Cardiac septum (tissue), 1 donor: ENCODE results near the gene NDRG4. TPM values are rescaled to one million over a fixed set of nuclear protein-coding genes. Genes with fewer than 3 reads are reported as not detected.

Experiments
- DNase-seq: peaks from one replicate; pipeline ENCODE4 v3.0.0-alpha.2; 2020; ENCODE audit warnings: low spot score
- intact Hi-C: fragments of 100-400 bp; cut with DNase I; formaldehyde crosslinking; loops from one replicate; pipeline ENCODE4 v1.14.0; 2022
- total RNA-seq: library from RNA; stranded (reverse); fragmentation: NEBNext Ultra II Directional; extraction: Animal tissue kit (Norgen Biotek cat#: 25700); gene quantifications from one replicate; pipeline ENCODE4 v1.2.1, GENCODE V29; 2021
- donor health status: DM: no; HTN: no; CAD: no.

NDRG4 gene
- total RNA-seq, 1 donor from 2014 or later = 607 TPM

DNA sequence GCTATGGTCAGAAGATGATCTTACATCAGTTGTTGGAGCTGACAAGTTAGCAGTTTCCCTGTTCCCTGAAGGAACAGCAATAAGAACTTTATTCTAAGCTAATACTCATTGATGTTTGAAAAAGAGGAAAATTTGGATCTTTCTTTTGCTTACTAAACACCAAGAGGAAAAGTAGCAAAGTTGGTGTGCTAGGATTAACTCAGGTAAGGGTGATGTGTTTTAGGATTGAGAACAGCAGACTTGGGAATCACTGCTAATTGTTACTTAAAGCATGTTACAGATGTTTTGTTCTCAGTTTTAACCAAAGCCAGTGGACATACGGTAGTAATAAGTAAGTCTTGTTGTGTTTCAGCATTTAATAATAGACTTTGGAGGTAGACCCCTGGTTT is 19.0 kb downstream of the NDRG4 start:
- intact Hi-C loops = loop anchor here (5.0 kb wide), 1 partner anchor 108 kb away; the partner anchor contains the start of gene CNOT1
- DNase-seq = no peak

DNA sequence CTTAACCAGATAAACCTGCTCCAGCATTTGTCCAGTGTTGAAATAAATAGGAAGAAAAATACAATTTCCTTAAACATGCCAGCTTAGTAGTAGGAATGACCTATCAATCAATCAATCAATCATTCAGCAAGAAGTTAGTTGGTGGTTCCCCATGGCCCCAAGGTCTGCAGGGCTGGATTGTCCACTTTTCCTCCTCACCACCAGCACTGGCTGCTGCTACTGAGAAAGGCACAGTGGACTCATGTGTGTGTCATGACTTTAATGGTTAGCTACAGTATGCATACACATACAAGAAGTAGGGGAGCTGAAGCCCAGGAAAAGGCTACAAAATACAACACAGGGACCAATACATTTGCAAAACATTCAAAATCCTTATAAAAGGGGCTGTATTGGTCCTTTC is 19.8 kb downstream of the NDRG4 start:
- intact Hi-C loops = loop anchor here (5.0 kb wide), 1 partner anchor 108 kb away; the partner anchor contains the start of gene CNOT1
- no peak for DNase-seq

DNA sequence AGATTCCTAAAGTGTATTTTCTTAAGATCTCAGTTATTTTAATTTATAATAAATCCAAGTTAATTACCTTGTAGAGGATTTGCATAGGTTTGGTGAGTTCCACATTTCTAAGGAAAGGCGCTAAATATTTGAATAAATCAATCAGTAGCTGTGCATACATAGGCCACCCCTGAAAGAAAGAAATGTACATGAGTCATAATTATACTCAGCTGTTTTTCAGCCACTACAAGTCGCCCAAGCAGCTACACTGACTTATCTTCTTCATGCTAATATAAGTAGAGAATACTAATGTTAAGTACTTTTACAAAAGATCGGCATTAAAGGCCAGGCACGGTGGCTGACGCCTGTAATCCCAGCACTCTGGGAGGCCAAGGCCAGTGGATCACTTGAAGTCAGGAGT is 30.2 kb downstream of the NDRG4 start:
- intact Hi-C loops = no loop called here
- DNase-seq = no peak

DNA sequence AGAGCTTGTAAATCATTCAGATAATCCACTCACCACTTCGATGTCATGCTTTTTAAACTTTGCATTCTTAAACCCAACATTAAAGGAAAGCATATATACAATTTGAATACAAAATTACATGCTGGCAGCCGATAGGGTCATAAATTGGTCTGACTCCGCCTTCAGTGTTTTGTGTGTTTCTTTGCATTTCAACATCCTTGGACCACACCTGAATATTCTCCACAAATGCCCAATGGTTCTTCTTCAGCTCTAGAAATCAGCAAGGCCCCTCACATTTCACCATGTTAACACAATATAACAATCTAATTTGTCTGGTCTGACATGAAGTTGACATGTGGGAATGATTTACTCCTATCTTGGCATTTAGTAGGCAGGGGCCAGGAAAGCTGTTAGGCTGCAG is 32.5 kb downstream of the NDRG4 start:
- no peak for DNase-seq
- intact Hi-C loops = no loop called here

DNA sequence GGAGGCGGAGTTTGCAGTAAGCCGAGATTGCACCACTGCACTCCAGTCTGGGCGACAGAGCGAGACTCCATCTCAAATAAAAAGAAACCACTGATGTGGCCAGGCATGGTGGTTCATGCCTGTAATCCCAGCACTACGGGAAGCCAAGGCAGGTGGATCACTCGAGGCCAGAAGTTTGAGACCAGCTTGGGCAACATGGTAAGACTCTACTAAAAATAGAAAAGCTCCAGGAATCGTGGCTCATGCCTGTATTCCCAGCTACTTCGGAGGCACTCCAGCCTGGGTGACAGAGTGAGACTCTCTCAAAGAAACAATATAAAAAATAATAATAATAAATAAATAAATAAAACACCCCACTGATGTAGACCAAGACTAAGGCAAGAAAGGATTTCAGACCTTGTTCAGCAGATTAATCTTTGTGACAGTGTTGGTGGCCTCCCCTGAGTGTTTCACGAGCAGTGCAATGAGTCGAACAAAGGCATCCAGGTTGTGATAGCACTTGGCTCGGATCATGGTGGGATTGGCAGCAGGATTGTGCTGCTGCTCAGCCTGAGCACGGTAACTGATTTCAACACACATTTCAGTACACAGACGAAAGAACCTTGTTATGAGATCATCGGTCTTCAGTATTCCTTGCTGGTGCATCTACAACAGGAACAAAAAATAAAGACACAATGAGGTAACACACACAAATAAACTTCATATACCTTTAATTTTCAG is 34.0 kb downstream of the NDRG4 start:
- intact Hi-C loops = no loop called here
- DNase-seq = no peak

DNA sequence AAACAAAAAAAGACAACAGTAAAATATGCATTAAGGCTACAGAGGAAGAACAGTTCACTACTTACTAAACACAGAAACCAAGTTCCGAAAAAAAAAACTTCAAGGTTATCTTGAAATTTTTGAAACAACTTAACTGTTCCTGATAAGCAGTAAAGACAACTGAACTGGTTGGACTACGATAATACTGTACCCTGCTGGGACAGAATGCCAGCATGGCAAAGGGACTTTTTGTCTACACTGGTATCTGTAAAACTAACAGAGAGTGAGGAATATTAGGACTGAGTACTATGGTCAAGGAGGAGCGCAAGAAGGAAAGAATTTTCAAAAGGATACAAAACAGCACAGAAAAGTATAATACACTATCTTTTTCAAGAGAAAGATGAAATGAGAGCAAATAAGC is 35.2 kb downstream of the NDRG4 start:
- no peak for DNase-seq

DNA sequence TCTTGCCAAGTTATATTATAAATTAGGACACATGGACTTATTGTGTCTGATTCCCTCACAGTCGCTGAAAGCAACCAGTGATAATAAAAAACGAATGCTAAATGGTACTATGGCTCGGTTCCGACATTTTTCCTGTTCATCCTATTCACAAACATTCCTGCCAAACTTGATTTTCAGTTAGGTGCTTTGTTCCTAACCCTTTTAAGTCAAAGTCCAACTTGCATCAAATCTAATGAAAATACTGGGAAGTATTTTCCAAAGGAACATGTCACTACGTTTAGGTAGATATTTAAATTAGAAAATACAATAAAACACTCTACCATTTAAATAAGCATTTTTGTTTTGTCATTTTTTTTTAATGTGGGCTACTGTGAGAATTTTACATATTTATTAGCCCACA is 36.3 kb downstream of the NDRG4 start:
- DNase-seq = no peak
- intact Hi-C loops = no loop called here

More for the DNA sequence above, 35.2 kb downstream of the NDRG4 start:
- intact Hi-C loops = no loop called here

DNA sequence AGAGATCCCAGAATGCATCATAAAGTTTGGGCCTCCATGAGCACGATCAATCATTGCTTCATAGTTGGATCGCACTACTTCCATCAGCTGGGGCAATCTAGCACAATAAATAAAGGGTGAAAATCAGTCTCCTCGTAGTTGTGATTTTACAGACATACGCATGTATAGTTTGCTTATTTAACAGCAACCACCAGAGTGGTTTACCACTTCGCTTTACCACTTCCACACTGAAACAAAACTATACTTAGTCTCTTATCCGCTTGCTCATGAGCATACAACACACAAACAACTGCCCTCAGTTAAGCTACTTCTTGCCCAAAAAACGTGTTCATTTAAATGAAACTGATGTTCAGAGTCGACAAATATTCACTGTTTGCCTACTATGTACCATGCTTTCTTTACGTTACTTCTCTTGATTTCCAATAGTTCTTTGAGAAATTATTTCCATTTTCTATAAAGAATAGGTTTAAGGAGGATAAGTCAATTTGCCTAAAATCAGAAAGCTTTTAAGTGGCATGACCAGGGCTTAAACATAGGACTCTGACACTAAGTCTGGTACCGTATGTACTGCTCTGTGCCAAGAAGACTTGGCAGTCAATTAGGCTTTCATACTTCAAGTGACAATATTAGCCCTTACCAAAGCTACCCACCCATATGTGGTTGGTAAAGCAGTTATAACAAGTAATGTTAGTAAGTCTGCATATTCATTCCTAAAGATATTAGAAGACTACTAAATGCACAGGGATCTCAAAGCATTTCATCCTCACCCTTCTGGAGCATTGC is 37.4 kb downstream of the NDRG4 start:
- intact Hi-C loops = no loop called here
- no peak for DNase-seq

DNA sequence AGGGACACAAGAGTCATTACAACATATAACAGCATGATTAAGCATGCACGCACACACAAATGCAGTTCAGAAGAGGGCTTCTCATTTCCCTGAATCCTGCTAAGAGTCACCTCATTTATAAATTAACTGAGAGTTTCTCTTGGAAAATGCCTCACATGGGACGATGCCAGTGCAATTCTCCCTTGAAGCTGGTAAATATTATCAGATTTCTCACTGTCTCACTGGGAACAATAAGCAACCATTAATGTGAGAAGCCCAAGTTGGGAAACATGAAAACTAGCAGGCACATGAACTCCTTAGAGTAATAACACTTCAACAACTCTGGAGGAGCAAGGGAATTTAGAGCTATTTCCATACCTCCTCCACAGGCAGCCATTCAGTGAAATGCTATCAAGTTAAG is 41.8 kb downstream of the NDRG4 start:
- intact Hi-C loops = no loop called here
- DNase-seq = no peak

DNA sequence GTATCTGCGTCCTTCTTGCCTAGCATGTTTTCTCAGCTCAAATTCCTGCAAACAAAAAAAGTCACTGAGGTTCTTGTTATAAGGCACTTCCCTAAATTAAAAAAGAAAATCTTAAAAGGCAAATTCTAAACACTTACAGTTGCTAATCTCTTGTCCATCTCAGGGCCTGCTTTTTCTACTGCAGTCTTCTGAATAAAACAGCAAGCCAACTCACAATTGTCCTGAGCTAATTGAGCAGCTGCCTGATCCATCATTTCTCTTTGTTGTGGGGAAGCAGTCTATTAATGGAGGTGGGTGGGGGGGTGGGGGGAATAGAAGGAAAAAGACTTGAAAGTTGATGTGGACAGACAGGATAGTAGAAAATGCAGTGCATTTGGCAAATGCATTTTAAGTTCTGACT is 42.3 kb downstream of the NDRG4 start:
- intact Hi-C loops = no loop called here
- no peak for DNase-seq

DNA sequence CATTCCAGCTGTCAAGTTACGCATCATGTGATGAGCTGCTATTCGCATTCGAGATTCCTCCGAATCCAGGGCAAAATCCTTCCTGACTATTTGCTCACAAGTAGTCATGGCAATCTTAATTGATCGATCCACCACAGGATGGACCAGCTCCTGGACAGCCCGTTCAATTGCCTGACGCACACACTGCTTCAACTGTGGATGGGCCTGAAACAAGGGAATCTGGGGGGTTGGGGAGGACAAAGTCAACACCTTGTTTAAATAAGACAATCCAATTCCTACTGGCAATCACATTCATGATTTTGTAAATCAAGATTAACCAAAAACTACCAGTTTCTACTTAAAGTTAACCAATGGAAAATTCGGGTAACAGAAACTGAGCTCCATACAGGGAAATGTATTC is 43.7 kb downstream of the NDRG4 start:
- intact Hi-C loops = no loop called here
- no peak for DNase-seq

DNA sequence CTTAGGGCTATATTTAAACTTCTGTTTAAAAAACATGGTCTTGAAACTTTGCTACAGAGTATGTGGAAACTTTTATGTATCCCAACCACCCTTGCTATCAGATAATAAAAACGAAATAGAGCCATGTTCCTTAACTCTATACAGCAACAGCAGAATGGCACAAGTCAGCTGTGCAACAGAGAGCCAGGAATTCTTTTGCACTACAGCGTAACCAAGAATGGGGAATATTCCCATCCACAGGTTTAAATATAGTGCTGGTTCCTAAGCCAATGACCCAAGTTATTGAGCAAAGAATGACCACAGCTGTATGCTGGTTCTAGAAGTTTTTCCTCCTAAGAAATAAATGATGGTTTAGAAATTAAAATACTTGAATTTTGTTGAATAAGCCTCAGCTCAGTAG is 48.4 kb downstream of the NDRG4 start:
- no peak for DNase-seq
- intact Hi-C loops = no loop called here

DNA sequence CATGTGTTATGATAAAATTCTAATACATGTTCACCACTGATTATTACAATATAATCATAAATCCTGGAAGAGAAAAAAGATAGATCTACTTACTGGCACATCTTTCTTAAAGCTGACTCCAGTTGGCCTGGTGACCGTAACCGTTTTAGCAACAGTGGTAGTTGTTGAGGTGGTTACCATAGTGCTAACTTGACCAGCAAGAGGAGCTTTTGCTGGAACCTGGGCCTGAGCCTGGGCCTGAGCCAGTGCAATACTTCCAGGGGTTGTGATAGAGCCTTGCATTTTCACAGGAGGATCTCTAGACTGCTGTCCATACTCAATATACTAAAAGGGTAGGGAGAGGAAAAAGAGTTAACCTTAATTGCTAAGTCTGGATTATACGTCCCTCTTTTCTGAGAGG is 51.6 kb downstream of the NDRG4 start:
- no peak for DNase-seq
- intact Hi-C loops = no loop called here

DNA sequence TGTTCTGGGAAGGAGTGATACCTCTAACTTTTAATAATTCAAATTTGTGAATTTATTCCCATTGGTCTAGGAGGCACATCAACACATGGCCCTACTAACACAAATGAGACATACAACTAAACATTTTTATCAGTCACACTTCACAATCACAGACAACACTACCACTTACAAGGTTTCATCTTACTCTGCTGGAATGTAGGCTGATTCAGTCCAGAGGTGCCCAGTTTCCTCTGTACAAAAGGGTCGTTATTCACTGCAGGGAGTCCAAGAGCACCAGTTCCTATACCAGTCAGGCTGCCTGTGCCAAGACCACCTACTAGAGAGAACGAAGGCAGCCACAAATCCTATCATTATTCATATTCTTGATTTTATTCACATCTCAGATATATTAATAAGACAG is 56.7 kb downstream of the NDRG4 start:
- intact Hi-C loops = no loop called here
- DNase-seq = no peak

Other genes starting within 250 kb of the NDRG4 start
- not detected for gene PRSS54, start 205.1 kb upstream of the NDRG4 start, total RNA-seq
- gene GINS3, start 107.7 kb upstream of the NDRG4 start, total RNA-seq = 4.7 TPM
- gene SETD6, start 15.4 kb downstream of the NDRG4 start, total RNA-seq = 12.4 TPM
- 85.6 TPM for gene CNOT1, start 129.7 kb downstream of the NDRG4 start, total RNA-seq
- 26.9 TPM for gene SLC38A7, start 184.6 kb downstream of the NDRG4 start, total RNA-seq
- 429 TPM for gene GOT2, start 234.2 kb downstream of the NDRG4 start, total RNA-seq